OCI-LY3 (cell line): ENCODE measurements around the gene ACLY.

Experiments used
- H2AFZ ChIP-seq: fragments of 200-600, 300-600 bp; shearing (Covaris generic); 2 replicates; pipeline ENCODE4 v1.6.0; 2014; ENCODE audit warnings: antibody characterized with exemption, low read depth, low read length
- H3K27ac ChIP-seq: fragments of 200-600, 300-600 bp; sonication (generic); 2 replicates; pipeline ENCODE4 v1.5.1; 2014; ENCODE audit warnings: mild to moderate bottlenecking, low read length, moderate library complexity, mixed read lengths
- H3K27me3 ChIP-seq: fragments of 200-600, 300-600 bp; sonication (generic); 2 replicates; pipeline ENCODE4 v1.6.1; 2014; ENCODE audit warnings: low read depth, low read length, mixed read lengths
- H3K36me3 ChIP-seq: fragments of 200-600, 300-600 bp; sonication (generic); replicated peaks from 2 replicates; pipeline ENCODE3; 2014; ENCODE audit warnings: low read depth, low read length, mixed read lengths
- H3K4me1 ChIP-seq: fragments of 300-600, 200-600 bp; sonication (generic); 2 replicates; pipeline ENCODE4 v1.6.1; 2014; ENCODE audit warnings: low read length, mixed read lengths
- H3K4me2 ChIP-seq: fragments of 200-600, 300-600 bp; sonication (generic); 2 replicates; pipeline ENCODE4 v1.6.1; 2014; ENCODE audit warnings: low read length, mixed read lengths
- H3K4me3 ChIP-seq: fragments of 300-600, 200-600 bp; sonication (generic); 2 replicates; pipeline ENCODE4 v1.5.1; 2014; ENCODE audit warnings: antibody characterized with exemption, mild to moderate bottlenecking, low read length, moderate library complexity
- H3K79me2 ChIP-seq: fragments of 300-600, 200-600 bp; shearing (Covaris generic); 2 replicates; pipeline ENCODE4 v1.6.1; 2014; ENCODE audit warnings: mild to moderate bottlenecking, low read length, mixed read lengths
- H3K9ac ChIP-seq: fragments of 300-600, 200-600 bp; shearing (Covaris generic); 2 replicates; pipeline ENCODE4 v1.6.0; 2014; ENCODE audit warnings: mild to moderate bottlenecking, low read length, moderate library complexity
- H3K9me3 ChIP-seq: fragments of 200-600, 300-600 bp; shearing (Covaris generic); 2 replicates; pipeline ENCODE4 v1.6.1; 2014; ENCODE audit warnings: low read length, mixed read lengths; ENCODE audit not compliant: insufficient read depth
- H4K20me1 ChIP-seq: fragments of 200-600, 300-600 bp; sonication (generic); 2 replicates; pipeline ENCODE4 v1.6.1; 2016; ENCODE audit warnings: low read length, mixed read lengths; ENCODE audit not compliant: insufficient read depth
- EZH2phosphoT487 ChIP-seq: fragments of 200-600 bp; shearing (Covaris generic); IDR thresholded peaks from 2 replicates; pipeline ENCODE4 v1.6.1; 2018; ENCODE audit warnings: antibody characterized with exemption, mixed run types, low read depth
- TF ChIP-seq, protein P1 (sequence below): fragments of 200-600, 300-600 bp; sonication (generic); IDR thresholded peaks from 2 replicates; pipeline ENCODE4 v1.5.1; 2014; ENCODE audit warnings: antibody characterized with exemption, low read length, low read depth

The ACLY gene

DNA sequence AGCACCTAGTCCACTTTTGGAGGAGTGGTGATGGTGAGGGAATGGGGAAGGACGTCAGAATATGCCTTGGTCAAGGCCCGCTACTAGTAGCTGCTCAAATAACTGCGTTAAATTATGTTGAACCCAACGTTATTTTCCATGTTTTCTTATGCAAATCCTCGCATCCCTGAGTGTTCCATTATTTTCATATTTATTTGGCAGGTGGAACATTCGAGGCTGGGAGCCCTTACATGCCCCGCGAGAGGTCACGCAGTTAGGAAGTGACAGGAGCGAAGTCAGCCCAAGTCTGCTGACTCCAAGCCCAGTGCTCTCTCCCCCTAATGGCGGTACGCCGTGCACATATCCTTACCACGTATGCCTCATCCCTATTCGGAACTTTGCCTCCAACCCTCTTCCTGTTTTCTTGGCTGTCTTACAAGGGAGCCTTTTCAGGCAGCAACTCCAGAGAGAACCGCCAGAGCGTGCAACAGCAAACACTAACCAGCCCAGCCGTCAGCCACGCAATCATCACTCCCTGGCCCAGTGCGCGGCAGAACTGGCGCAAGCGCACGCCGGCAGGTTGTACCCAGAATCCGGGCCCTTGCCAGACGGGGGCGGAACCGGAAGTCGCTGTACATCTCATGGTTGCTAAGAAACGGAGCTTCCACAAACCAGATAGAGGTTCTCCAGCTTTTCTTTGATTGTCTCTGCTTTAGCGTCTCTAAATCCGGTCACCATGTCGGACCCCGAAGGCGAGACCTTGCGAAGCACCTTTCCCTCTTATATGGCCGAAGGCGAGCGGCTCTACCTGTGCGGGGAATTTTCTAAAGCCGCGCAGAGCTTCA, 11.5 kb upstream of the ACLY start, which contains the start of gene ODAD4:
ODAD4 (plus strand) TSS at position 609 of the 824 bp plus-strand sequence; CDS start at position 716, 107 bp downstream.
- TF ChIP-seq, protein P1, sequence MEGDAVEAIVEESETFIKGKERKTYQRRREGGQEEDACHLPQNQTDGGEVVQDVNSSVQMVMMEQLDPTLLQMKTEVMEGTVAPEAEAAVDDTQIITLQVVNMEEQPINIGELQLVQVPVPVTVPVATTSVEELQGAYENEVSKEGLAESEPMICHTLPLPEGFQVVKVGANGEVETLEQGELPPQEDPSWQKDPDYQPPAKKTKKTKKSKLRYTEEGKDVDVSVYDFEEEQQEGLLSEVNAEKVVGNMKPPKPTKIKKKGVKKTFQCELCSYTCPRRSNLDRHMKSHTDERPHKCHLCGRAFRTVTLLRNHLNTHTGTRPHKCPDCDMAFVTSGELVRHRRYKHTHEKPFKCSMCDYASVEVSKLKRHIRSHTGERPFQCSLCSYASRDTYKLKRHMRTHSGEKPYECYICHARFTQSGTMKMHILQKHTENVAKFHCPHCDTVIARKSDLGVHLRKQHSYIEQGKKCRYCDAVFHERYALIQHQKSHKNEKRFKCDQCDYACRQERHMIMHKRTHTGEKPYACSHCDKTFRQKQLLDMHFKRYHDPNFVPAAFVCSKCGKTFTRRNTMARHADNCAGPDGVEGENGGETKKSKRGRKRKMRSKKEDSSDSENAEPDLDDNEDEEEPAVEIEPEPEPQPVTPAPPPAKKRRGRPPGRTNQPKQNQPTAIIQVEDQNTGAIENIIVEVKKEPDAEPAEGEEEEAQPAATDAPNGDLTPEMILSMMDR, result peak; percentile 38
- no peak for TF ChIP-seq EZH2phosphoT487
- Histone ChIP-seq H3K4me1 (peaks cover 12% of the 10 kb centered on the region), H3K9me3 (no peaks in the 10 kb centered on the region), H4K20me1 (no peaks in the 10 kb centered on the region), H3K36me3 (no peaks in the 10 kb centered on the region), H3K4me3 (peak within 1 kb of the TSS; percentile 97), H3K4me2 (peak within 1 kb of the TSS; percentile 82), H3K9ac (peak within 1 kb of the TSS; percentile 85), H3K79me2 (0 out of 2 replicates have a peak, but pooled peaks cover 7% of the 10 kb centered on the region), H2AFZ (peak within 1 kb of the TSS; percentile 99), H3K27ac (peak within 1 kb of the TSS; percentile 39), H3K27me3 (no peaks in the 10 kb centered on the region)

DNA sequence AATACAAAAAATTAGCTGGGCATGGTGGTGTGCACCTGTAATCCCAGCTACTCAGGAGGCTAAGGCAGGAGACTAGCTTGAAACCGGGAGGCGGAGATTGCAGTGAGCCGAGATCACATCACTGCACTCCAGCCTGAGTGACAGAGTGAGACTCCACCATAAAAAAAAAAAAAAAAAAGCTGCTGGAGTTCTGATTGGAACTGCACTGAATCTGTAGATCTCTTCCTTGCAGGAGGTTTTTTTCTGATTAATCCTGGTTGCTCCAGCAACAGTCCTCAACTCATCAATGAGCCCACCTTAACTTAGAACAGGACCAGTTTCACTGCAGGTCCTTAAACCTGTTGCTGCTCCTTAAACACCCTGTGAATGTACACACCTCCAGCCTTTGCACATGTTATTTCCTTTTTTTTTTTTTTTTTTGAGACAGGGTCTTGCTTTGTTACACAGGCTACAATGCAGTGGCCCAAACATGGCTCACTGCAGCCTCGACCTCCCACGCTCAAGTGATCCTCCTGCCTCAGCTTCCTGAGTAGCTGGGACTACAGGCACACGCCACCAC, 10.0 kb upstream of the ACLY start:
- H3K27me3 ChIP-seq, result no peaks in the 10 kb centered on the region
- no peak overlapping the region for H3K9ac ChIP-seq
- no peaks in the 10 kb centered on the region for H4K20me1 ChIP-seq
- H3K4me2 ChIP-seq, result peak overlapping the region; percentile 82; the same call in 1 of the 2 replicates
- no peak overlapping the region for H2AFZ ChIP-seq
- H3K9me3 ChIP-seq, result no peaks in the 10 kb centered on the region
- peaks cover 12% of the 10 kb centered on the region for H3K4me1 ChIP-seq
- H3K79me2 ChIP-seq, result 0 out of 2 replicates have a peak, but pooled peaks cover 7% of the 10 kb centered on the region
- TF ChIP-seq, protein P1, result no peak
- no peak for TF ChIP-seq EZH2phosphoT487
- no peak overlapping the region for H3K4me3 ChIP-seq
- no peaks in the 10 kb centered on the region for H3K36me3 ChIP-seq
- H3K27ac ChIP-seq, result no peak overlapping the region

- Histone ChIP-seq H3K9me3 (no peaks in the 10 kb centered on the region), H3K27ac (no peak overlapping the region), H3K79me2 (0 out of 2 replicates have a peak, but pooled peaks cover 7% of the 10 kb centered on the region), H2AFZ (no peak overlapping the region), H3K27me3 (no peaks in the 10 kb centered on the region), H4K20me1 (no peaks in the 10 kb centered on the region), H3K4me1 (peaks cover 7% of the 10 kb centered on the region), H3K4me3 (no peak overlapping the region), H3K9ac (no peak overlapping the region), H3K4me2 (no peak overlapping the region), H3K36me3 (no peaks in the 10 kb centered on the region)
- no peak for TF ChIP-seq EZH2phosphoT487
- TF ChIP-seq, protein P1, result no peak
These were observed 7.3 kb upstream of the ACLY start for GRCh38 chr17:41925991-41926590.

DNA sequence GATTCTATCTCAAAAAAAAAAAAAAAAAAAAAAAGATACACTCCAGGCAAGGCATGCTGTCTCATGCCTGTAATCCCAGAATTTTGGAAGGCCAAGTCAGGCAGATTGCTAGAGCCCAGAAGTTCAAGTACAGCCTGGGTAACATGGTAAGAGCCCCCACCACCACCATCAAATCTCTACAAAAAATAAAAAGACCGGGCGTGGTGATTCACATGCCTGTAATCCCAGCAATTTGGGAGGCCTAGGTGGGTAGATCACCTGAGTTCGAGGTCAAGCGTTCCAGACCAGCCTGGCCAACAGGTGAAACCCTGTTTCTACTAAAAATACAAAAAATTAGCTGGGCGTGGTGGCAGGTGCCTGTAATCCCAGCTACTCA, 1.8 kb upstream of the ACLY start:
- Histone ChIP-seq H3K27me3 (no peaks in the 10 kb centered on the region), H4K20me1 (peaks cover 18% of the 10 kb centered on the region), H3K4me3 (no peak overlapping the region), H3K4me2 (no peak overlapping the region), H3K36me3 (peaks cover 11% of the 10 kb centered on the region), H2AFZ (no peak overlapping the region), H3K4me1 (peaks cover 16% of the 10 kb centered on the region), H3K9ac (no peak overlapping the region), H3K9me3 (no peaks in the 10 kb centered on the region), H3K27ac (no peak overlapping the region), H3K79me2 (peaks cover 32% of the 10 kb centered on the region)
- TF ChIP-seq EZH2phosphoT487, result no peak
- TF ChIP-seq, protein P1, result no peak
